ENCODE data around the gene MEGF11. TPM values are rescaled to one million over a fixed set of nuclear protein-coding genes. Genes with fewer than 3 reads are reported as not detected.

Gene MEGF11
- 0.10 TPM for total RNA-seq

GRCh38 chr15:66253418-66254088, at the start of gene MEGF11:
TSS of gene MEGF11 (minus strand) at chr15:66253750. CDS start at chr15:66128403, 125,347 bp downstream.
- DNase-seq = peak; percentile 65

- peak; percentile 48 for DNase-seq
Observed at GRCh38 chr15:66302489-66303278, 49.1 kb upstream of the MEGF11 start.

DNA sequence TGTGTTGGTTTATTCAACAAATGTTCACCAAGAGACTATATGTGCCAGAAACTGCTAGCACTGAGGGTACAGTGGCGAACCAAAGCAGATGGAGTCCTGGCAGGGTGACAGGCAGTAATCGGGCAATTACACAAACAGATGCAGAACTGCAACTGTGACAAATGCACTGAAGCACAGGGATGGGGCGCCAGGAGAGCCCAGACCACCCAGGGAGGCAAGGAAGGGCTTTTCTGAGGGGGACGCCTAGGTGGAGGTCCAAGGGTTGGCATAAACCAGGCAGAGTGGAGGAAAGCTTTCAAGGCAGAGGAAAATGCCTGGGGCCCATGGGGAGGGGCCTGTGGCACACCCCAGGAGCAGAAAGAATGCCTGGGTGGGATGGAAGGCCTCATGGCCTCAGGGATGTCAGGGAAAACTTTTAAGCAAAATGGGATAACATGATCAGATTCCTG, 45.3 kb upstream of the MEGF11 start:
- DNase-seq = peak; percentile 96

DNA sequence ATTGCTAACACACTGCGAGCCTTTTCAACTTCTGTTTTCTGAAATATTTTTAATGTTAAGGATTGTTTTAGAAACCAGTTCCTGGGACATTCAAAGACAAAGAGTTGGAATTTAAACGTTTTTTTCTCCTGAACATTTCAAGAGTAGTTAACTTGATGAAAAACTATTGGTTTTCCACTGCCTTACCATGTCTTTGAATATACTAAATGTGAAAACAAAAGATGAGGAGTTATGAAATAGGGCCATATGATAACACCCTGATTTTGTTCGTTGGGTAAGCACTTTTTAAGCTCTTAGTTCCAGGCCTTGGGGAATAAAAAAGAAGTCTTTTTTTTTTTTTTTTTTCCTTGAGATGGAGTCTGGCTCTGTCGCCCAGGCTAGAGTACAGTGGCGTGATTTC, 42.6 kb upstream of the MEGF11 start:
- no peak for DNase-seq

- DNase-seq = no peak
Observed at GRCh38 chr15:66294932-66295235, 41.3 kb upstream of the MEGF11 start.

DNA sequence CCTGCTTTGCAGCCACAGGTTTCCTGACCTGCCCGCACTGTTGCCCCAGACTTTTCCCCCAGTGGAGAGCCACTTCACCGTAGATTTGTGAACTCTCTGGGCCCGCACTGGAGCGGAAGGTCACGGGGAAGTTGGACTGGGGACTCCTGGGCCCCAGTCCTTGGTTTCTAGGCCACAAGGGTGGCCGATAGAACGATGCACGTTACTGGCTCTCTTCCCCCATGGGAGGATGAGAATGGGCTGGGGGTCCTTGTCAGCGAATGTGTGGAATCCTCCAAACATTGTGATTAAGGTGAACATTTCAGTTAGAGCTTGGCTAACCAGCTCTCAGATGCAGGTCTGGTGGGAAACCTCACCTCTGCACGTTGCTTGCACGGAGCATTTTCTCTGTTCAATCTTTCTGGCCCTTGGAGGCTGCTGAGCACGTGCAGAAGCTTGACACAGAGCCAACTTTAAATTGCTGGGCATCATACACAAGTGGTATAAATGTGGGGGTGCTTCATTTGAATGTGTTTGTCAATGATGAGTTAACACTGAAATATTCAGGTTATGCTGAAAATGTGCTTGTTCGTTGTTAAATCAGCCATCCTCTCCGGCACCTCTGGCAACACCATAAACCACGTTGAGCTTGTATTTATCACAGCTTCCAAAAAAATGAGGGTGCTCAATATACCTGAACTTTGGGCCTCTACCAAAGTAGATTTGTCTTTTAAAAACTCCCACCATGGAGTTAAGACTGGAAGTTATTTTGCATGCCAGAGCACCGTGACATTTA, 40.8 kb upstream of the MEGF11 start:
- DNase-seq = peak; percentile 64

- peak; percentile 74 for DNase-seq
Observed at GRCh38 chr15:66293419-66294156, 40.0 kb upstream of the MEGF11 start, which contains the start of gene DIS3L. TSS of gene DIS3L (plus strand) at chr15:66293568. CDS start at chr15:66293597, 29 bp downstream.

GRCh38 chr15:66292571-66293418, 39.2 kb upstream of the MEGF11 start:
- no peak for DNase-seq

DNA sequence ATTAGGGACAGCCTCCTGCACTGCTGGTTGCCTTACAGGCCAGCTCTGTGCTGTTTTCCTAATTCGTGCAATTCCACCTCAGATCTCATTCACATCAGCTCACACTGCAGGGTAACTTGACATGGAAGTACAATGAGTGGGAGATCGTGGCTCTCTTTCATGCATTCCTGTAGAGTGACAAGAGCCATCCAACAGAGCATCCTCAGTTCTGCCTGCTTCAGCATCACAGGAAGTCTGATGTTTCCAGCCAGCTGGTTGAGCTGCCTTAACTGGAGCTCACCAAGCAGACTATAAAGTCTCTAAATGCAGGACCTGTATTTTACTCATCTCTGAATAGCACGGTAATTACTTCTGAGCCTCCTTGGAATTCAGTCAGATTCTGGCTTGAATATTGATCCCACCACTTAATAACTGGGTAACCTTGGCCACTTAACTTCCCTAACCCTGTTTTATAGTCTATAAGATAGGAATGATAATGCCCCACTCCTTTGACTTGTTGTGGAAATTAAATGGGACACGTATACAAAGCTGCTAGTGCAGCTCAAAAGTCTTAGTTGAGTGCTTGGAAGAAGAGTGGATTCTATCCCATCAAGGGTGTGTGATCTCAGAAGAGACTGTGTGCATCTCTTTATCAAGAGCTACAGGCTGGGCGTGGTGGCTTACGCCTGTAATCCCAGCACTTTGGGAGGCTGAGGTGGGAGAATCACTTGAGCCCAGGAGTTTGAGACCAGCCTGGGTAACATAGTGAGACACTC, 38.4 kb upstream of the MEGF11 start:
- no peak for DNase-seq

GRCh38 chr15:66290518-66290917, 37.0 kb upstream of the MEGF11 start:
- DNase-seq = no peak

- no peak for DNase-seq
Observed at GRCh38 chr15:66290007-66290406, 36.5 kb upstream of the MEGF11 start.

- peak; percentile 74 for DNase-seq
Observed at GRCh38 chr15:66288551-66289185, 35.1 kb upstream of the MEGF11 start.

DNA sequence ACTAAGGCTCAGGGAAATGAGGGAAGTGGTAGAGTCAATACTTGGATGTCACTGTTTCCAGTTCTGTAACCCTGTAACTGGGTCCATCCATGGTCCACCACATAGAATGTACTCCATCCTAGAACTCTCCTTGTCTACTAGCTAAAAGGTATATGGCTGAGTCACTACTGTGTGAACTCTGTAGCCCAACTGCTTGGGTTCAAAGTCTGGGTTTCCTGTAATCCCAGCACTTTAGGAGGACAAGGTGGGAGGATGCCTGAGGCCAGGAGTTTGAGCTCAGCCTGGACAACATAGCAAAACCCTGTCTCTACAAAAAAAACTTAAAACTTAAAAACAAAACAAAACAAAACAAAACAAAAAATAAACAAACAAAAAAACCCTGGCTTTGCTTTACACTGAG, 34.5 kb upstream of the MEGF11 start:
- DNase-seq = no peak

DNA sequence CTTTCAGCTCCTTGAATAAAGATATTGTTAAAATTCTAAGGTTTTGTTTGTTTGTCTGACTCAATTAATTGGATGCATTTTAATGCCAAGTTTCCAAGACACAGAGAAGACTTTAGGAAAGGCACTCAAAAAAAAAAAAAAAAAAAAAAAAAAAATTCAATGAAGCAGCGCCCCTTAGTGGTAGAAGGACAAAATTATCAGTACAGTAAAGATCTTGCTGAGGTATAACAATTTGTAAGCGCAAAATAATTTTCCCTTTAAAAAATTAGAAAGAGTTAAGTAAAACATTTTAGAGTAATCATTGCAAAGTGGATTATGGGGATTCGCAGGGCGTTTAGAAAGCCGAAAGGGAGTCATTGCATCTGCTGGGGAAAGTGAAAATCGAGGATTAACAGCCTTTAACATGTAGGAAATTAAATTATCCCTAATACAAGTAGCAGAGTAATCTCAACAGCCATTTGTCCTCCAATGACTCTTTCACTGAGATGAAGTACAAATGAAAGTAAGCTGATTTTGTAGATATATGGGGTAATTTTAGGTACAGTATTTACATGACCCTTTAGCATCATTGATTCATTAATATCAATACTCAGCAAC, 34.0 kb upstream of the MEGF11 start:
- peak; percentile 80 for DNase-seq

- DNase-seq = no peak
Observed at GRCh38 chr15:66285533-66286280, 32.2 kb upstream of the MEGF11 start.

DNA sequence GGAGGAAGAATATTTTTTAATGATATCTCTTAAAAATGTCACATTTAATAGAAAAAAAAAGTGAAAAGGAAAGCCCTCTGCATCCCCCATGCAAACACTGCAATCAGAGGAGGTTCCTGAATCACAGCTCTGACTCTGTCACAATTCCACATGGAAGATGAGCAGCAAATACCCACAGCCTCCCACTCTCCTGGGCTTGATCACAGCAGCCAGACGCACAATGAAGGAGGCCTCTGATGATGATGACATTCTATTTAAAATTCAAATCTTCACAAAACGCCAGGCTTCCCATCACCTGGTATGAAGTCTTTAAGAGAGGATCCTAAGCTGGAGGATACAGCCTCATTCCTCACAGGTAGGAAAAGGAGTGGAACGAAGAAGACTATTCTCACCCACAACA, 30.7 kb upstream of the MEGF11 start:
- DNase-seq = no peak

DNA sequence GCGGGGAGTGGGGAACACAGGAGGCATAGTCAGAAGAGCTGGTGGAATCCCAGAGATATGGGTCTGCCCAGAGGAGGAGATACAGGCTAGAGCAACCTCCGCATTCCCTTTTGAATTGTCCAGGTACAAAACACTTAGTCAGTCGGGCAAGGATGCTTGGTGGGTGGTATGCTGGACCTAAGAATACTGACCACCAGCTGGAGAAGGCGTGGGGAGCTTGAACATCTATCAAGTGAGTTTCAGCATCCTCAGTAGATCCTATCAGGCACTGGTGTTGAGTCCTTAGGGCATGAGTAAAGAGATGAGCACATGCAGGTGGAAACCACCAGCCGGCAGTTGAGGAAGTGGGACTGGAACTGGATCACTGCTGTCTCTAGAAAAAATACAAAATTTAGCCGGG, 25.1 kb upstream of the MEGF11 start:
- DNase-seq = no peak

DNA sequence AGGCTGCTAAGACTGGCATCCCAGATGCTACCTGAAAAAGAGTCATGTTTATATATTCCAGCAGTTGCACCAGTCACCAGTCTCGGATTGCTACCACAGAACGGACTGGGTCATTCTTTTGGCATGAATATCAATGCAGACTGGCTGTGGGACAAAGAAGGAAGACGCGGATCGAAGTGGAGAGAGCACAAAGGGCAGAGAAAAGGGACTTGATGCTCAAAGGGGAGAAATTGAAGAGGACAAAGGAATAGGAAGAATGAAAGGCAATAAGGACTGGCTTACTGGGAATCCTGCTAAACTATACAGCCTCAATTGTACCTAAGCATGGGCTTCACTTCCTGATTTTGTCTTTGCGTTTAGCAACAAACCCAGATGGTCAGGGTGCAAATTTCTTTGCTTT, 24.5 kb upstream of the MEGF11 start:
- no peak for DNase-seq

DNA sequence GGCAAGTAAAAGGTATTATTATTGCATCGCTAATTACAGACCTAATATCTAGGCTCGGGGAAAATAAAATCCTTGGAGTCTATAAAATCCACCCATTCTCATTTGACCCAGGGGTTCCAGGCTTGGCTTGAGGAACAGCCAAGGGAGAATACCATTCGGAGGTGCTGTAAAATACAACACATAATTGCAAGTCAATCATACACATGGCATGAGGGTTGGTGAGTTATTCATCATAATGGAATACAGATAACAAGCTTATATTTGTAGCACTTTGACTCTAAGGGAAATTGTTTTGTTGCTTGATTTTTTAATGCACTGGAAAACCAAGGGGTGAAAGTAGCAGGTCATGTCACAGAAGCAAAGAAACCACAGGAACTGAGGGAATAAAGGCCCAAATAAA, 23.0 kb upstream of the MEGF11 start:
- no peak for DNase-seq

Measured in tongue (tissue), 2 donors.